Mucosa of rectum (tissue), 2 donors: ENCODE measurements around the gene EIF2D.
"Not testable (repeated sequence)": the region's sequence is repeated elsewhere in the genome, so short reads cannot be mapped to it uniquely, and the experiment has no call there.

Experiments used
- H3K27ac ChIP-seq, 2 donors: one replicate each; pipeline ENCODE4 v1.7.0; 2013; ENCODE audit warnings: inconsistent platforms in 2 of 2, low read depth in 2 of 2, low read length in 2 of 2
- H3K27me3 ChIP-seq, 2 donors: one replicate each; pipeline ENCODE4 v1.7.0; 2013; ENCODE audit warnings: low read length in 2 of 2; ENCODE audit not compliant: control insufficient read depth in 2 of 2, insufficient read depth in 2 of 2
- H3K36me3 ChIP-seq, 2 donors: one replicate each; pipeline ENCODE4 v1.7.0; 2013; ENCODE audit warnings: low read length in 2 of 2; ENCODE audit not compliant: control insufficient read depth in 2 of 2, insufficient read depth in 2 of 2
- H3K4me1 ChIP-seq, 2 donors: one replicate each; pipeline ENCODE4 v1.7.0; 2013; ENCODE audit warnings: low read length in 2 of 2, mild to moderate bottlenecking in 1 of 2; ENCODE audit not compliant: control insufficient read depth in 2 of 2, insufficient read depth in 2 of 2
- H3K4me3 ChIP-seq, 2 donors: one replicate each; pipeline ENCODE4 v1.7.0; 2013; ENCODE audit warnings: low read length in 2 of 2
- H3K9ac ChIP-seq, 2 donors: one replicate each; pipeline ENCODE4 v1.7.0; 2013; ENCODE audit warnings: low read length in 2 of 2, low read depth in 1 of 2, mild to moderate bottlenecking in 1 of 2
- H3K9me3 ChIP-seq, 2 donors: one replicate each; pipeline ENCODE4 v1.7.0; 2013; ENCODE audit warnings: low read length in 2 of 2; ENCODE audit not compliant: control insufficient read depth in 2 of 2
- donor health status: healthy.
- donor health status: Normal muscosa, but diverticular disease.

Gene EIF2D

GRCh38 chr1:206581114-206581497 lies 31.2 kb downstream of the EIF2D start:
- not testable (repeated sequence) for H3K27me3 ChIP-seq, H3K9ac ChIP-seq, H3K9me3 ChIP-seq, H3K4me3 ChIP-seq
- Histone ChIP-seq H3K4me1 (peaks cover 4 to 29% of the 10 kb centered on the region in 2 donors), H3K36me3 (peaks cover 19 to 24% of the 10 kb centered on the region in 2 donors), H3K27ac (peak overlapping the region in 1 of 2 donors; percentile 72)

GRCh38 chr1:206580438-206581113 lies 31.7 kb downstream of the EIF2D start:
- peaks cover 14 to 19% of the 10 kb centered on the region in 2 donors for H3K36me3 ChIP-seq
- peak overlapping the region; percentile 60 to 72 for H3K27ac ChIP-seq
- peak overlapping the region in 1 of 2 donors; percentile 48 for H3K9ac ChIP-seq
- no peaks in the 10 kb centered on the region for H3K27me3 ChIP-seq
- peaks cover 5 to 33% of the 10 kb centered on the region in 2 donors for H3K4me1 ChIP-seq
- H3K9me3 ChIP-seq = no peaks in the 10 kb centered on the region
- H3K4me3 ChIP-seq = no peak overlapping the region

- Histone ChIP-seq H3K27ac (peak overlapping the region; percentile 60 to 72), H3K9me3 (no peaks in the 10 kb centered on the region), H3K9ac (peak overlapping the region in 1 of 2 donors; percentile 48), H3K27me3 (no peaks in the 10 kb centered on the region), H3K4me1 (peaks cover 5 to 35% of the 10 kb centered on the region in 2 donors), H3K36me3 (peaks cover 7 to 13% of the 10 kb centered on the region in 2 donors), H3K4me3 (no peak overlapping the region)
Measured at GRCh38 chr1:206579747-206580437, 32.4 kb downstream of the EIF2D start.

- peaks cover 0 to 4% of the 10 kb centered on the region in 2 donors for H3K36me3 ChIP-seq
- no peaks in the 10 kb centered on the region for H3K27me3 ChIP-seq
- H3K4me1 ChIP-seq = peaks cover 7 to 39% of the 10 kb centered on the region in 2 donors
- no peak overlapping the region for H3K9ac ChIP-seq
- H3K27ac ChIP-seq = peak overlapping the region in 1 of 2 donors; percentile 72
- H3K4me3 ChIP-seq = no peak overlapping the region
- H3K9me3 ChIP-seq = no peaks in the 10 kb centered on the region
Measured at GRCh38 chr1:206578978-206579374, 33.3 kb downstream of the EIF2D start.

- H3K4me1 ChIP-seq = peaks cover 7 to 38% of the 10 kb centered on the region in 2 donors
- H3K4me3 ChIP-seq = no peak overlapping the region
Measured at GRCh38 chr1:206578068-206578977, 33.9 kb downstream of the EIF2D start.

GRCh38 chr1:206577626-206578025 lies 34.6 kb downstream of the EIF2D start:
- H3K4me1 ChIP-seq = peaks cover 7 to 37% of the 10 kb centered on the region in 2 donors
- no peaks in the 10 kb centered on the region for H3K36me3 ChIP-seq
- no peak overlapping the region for H3K9ac ChIP-seq
- no peaks in the 10 kb centered on the region for H3K27me3 ChIP-seq
- peak overlapping the region in 1 of 2 donors; percentile 12 for H3K27ac ChIP-seq
- H3K4me3 ChIP-seq = no peak overlapping the region
- no peaks in the 10 kb centered on the region for H3K9me3 ChIP-seq

More at GRCh38 chr1:206578068-206578977, 33.9 kb downstream of the EIF2D start:
- H3K36me3 ChIP-seq = no peaks in the 10 kb centered on the region
- H3K27ac ChIP-seq = peak overlapping the region; percentile 18 to 26
- H3K9me3 ChIP-seq = no peaks in the 10 kb centered on the region
- no peak overlapping the region for H3K9ac ChIP-seq
- H3K27me3 ChIP-seq = no peaks in the 10 kb centered on the region

- Histone ChIP-seq H3K9ac (peak overlapping the region; percentile 15 to 36), H3K27ac (peak overlapping the region; percentile 70 to 84), H3K4me3 (peak overlapping the region in 1 of 2 donors; percentile 45), H3K36me3 (no peaks in the 10 kb centered on the region), H3K4me1 (peaks cover 7 to 34% of the 10 kb centered on the region in 2 donors), H3K27me3 (no peaks in the 10 kb centered on the region), H3K9me3 (no peaks in the 10 kb centered on the region)
Measured at GRCh38 chr1:206575894-206576737, 36.1 kb downstream of the EIF2D start.

GRCh38 chr1:206575165-206575893 lies 36.9 kb downstream of the EIF2D start:
- Histone ChIP-seq H3K27ac (peak overlapping the region; percentile 70 to 84), H3K9ac (peak overlapping the region; percentile 15 to 36), H3K36me3 (no peaks in the 10 kb centered on the region), H3K4me3 (peak overlapping the region in 1 of 2 donors; percentile 45), H3K27me3 (no peaks in the 10 kb centered on the region), H3K9me3 (no peaks in the 10 kb centered on the region), H3K4me1 (peaks cover 7 to 28% of the 10 kb centered on the region in 2 donors)

GRCh38 chr1:206573762-206574161 lies 38.5 kb downstream of the EIF2D start:
- peaks cover 7 to 24% of the 10 kb centered on the region in 2 donors for H3K4me1 ChIP-seq
- H3K27ac ChIP-seq = peak overlapping the region in 1 of 2 donors; percentile 0
- H3K36me3 ChIP-seq = no peaks in the 10 kb centered on the region
- no peak overlapping the region for H3K4me3 ChIP-seq
- no peak overlapping the region for H3K9ac ChIP-seq
- no peaks in the 10 kb centered on the region for H3K27me3 ChIP-seq
- no peaks in the 10 kb centered on the region for H3K9me3 ChIP-seq
